ENCODE measurements around the gene SHB.

The SHB gene

DNA sequence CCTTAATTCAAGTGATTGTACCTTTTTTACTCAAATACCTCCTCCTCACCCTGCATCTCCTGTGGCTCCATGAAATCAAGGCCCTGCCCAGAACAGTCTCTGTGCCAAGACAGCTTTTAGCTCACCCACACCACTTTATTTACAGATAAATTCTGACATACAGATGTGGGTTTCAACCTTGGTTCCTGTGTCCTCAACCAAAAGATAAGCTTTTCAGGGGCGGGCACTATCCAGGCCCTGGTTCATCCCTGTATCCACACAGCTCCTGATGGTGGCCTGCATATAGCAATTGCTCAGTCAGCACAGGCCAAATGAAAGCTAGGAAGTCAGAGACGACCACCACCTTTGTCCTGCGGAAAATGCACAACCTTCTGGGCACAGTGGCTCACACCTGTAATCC lies 8.3 kb downstream of the SHB start:
- H3K9ac ChIP-seq (ENCODE audit: low read length) = no peak overlapping the region
- no peaks in the 10 kb centered on the region for H3K27me3 ChIP-seq (ENCODE audit: low read length)
- no peak overlapping the region for H2AFZ ChIP-seq (ENCODE audit: low read depth, low read length, severe bottlenecking)
- no peaks in the 10 kb centered on the region for H3K79me2 ChIP-seq (ENCODE audit: insufficient read depth, low read length)
- no peaks in the 10 kb centered on the region for H4K20me1 ChIP-seq (ENCODE audit: low read depth, low read length)
- no peaks in the 10 kb centered on the region for H3K9me2 ChIP-seq (replicated peaks; ENCODE audit: insufficient read depth, low read length)
- H3K27ac ChIP-seq (ENCODE audit: low read depth, low read length) = no peak overlapping the region
- no peaks in the 10 kb centered on the region for H3K36me3 ChIP-seq (ENCODE audit: low read length)
- no peaks in the 10 kb centered on the region for H3K9me3 ChIP-seq (ENCODE audit: insufficient read depth, low read length)
- H3F3A ChIP-seq (ENCODE audit: insufficient read depth) = no peaks in the 10 kb centered on the region
- H3K4me2 ChIP-seq (ENCODE audit: low read depth, low read length, poor library complexity, severe bottlenecking) = no peak overlapping the region
- no peak overlapping the region for H3K4me3 ChIP-seq (ENCODE audit: insufficient read depth, low read length, poor library complexity, severe bottlenecking)
- no peak for TF ChIP-seq EZH2phosphoT487 (conservative IDR thresholded peaks at IDR 0.05; ENCODE audit: low read length)
- TF ChIP-seq, protein P1, sequence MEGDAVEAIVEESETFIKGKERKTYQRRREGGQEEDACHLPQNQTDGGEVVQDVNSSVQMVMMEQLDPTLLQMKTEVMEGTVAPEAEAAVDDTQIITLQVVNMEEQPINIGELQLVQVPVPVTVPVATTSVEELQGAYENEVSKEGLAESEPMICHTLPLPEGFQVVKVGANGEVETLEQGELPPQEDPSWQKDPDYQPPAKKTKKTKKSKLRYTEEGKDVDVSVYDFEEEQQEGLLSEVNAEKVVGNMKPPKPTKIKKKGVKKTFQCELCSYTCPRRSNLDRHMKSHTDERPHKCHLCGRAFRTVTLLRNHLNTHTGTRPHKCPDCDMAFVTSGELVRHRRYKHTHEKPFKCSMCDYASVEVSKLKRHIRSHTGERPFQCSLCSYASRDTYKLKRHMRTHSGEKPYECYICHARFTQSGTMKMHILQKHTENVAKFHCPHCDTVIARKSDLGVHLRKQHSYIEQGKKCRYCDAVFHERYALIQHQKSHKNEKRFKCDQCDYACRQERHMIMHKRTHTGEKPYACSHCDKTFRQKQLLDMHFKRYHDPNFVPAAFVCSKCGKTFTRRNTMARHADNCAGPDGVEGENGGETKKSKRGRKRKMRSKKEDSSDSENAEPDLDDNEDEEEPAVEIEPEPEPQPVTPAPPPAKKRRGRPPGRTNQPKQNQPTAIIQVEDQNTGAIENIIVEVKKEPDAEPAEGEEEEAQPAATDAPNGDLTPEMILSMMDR (IDR thresholded peaks at IDR 0.05; ENCODE audit: insufficient read depth, low read length, poor library complexity, severe bottlenecking) = no peak

DNA sequence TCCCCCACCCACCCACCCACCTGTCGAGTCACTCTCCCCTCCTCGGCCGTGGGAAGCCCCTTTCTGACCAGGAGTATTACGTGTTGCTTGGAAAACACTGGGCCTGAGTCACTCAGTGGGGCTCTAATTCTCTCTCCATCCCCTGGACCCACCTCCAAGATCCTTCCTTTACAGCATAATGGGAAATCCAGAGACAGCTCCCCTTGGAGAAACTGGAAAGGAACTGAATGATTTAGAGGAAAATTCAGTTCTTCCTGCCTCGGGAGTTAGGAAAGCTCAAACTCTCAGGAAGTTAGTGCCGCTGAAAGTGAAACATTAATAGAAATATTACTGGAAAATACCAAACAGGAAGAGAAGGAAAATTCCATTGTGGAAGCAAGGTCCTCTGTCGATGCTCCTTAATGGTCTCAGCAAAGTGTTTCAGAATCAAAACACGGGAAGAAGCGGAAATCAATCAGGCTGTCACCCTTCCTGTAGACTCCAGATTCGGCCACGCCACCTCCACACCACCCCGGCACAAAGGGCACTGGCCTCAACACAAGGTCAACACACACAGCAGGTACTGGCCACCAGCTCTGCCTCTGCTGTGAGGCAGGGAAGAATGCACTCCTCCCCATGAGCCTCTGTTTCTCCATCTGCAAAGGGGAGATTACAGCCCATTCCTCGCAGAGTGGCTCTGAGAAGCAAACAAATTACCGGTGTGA lies 9.6 kb downstream of the SHB start:
- Histone ChIP-seq H3K27me3 (ENCODE audit: low read length) (no peaks in the 10 kb centered on the region), H3K9ac (ENCODE audit: low read length) (no peak overlapping the region), H2AFZ (ENCODE audit: low read depth, low read length, severe bottlenecking) (no peak overlapping the region), H3K4me2 (ENCODE audit: low read depth, low read length, poor library complexity, severe bottlenecking) (no peak overlapping the region), H3K79me2 (ENCODE audit: insufficient read depth, low read length) (no peaks in the 10 kb centered on the region), H3K36me3 (ENCODE audit: low read length) (no peaks in the 10 kb centered on the region), H3K27ac (ENCODE audit: low read depth, low read length) (no peak overlapping the region), H3K9me2 (replicated peaks; ENCODE audit: insufficient read depth, low read length) (no peaks in the 10 kb centered on the region), H3F3A (ENCODE audit: insufficient read depth) (no peaks in the 10 kb centered on the region), H4K20me1 (ENCODE audit: low read depth, low read length) (no peaks in the 10 kb centered on the region), H3K4me3 (ENCODE audit: insufficient read depth, low read length, poor library complexity, severe bottlenecking) (no peak overlapping the region), H3K9me3 (ENCODE audit: insufficient read depth, low read length) (no peaks in the 10 kb centered on the region)
- TF ChIP-seq EZH2phosphoT487 (conservative IDR thresholded peaks at IDR 0.05; ENCODE audit: low read length) = no peak
- TF ChIP-seq, protein P1 (IDR thresholded peaks at IDR 0.05; ENCODE audit: insufficient read depth, low read length, poor library complexity, severe bottlenecking) = no peak

DNA sequence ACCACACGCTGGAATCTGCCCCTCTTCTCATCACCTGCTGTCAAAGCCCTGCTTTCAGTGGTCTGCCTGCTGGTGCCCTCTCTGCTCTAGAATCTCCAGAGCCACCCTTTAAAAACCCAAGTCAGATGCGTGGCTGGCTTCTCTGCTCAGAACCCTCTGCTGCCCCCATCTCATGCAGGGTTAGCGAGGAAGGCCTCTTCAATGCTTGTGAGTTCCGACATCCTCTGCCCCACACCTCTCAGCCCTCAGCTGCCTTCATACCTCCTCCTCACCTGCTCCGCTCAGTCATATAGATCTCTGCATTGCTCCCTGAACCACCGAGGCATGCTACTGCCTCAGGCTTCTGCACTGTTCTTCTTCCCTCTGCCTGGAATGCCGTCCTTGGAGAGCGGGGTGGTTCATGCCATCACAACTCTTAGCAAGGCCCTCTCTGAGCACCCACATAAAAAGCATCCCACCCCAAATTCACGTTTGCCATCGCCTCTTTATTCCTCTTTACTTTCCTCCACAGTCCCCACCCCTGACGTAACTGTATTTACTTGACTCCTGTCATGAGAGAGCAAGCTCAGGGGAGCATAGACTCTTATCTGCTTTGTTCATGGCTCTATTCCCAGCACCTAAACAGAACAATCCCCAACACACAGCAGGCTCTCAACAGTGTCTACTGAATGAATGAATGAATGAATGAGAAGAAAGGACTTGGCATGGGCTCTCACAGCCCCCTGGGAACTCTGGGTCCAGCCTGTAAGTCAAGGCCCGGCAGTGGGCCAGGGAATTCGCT lies 10.4 kb downstream of the SHB start:
- H3K4me2 ChIP-seq (ENCODE audit: low read depth, low read length, poor library complexity, severe bottlenecking) = no peak overlapping the region
- no peaks in the 10 kb centered on the region for H3F3A ChIP-seq (ENCODE audit: insufficient read depth)
- no peak overlapping the region for H2AFZ ChIP-seq (ENCODE audit: low read depth, low read length, severe bottlenecking)
- TF ChIP-seq, protein P1 (IDR thresholded peaks at IDR 0.05; ENCODE audit: insufficient read depth, low read length, poor library complexity, severe bottlenecking) = no peak
- TF ChIP-seq EZH2phosphoT487 (conservative IDR thresholded peaks at IDR 0.05; ENCODE audit: low read length) = no peak
- H3K9me2 ChIP-seq (replicated peaks; ENCODE audit: insufficient read depth, low read length) = no peaks in the 10 kb centered on the region
- no peak overlapping the region for H3K4me3 ChIP-seq (ENCODE audit: insufficient read depth, low read length, poor library complexity, severe bottlenecking)
- no peak overlapping the region for H3K27ac ChIP-seq (ENCODE audit: low read depth, low read length)
- no peaks in the 10 kb centered on the region for H3K9me3 ChIP-seq (ENCODE audit: insufficient read depth, low read length)
- H4K20me1 ChIP-seq (ENCODE audit: low read depth, low read length) = no peaks in the 10 kb centered on the region
- H3K79me2 ChIP-seq (ENCODE audit: insufficient read depth, low read length) = no peaks in the 10 kb centered on the region
- no peaks in the 10 kb centered on the region for H3K36me3 ChIP-seq (ENCODE audit: low read length)
- H3K9ac ChIP-seq (ENCODE audit: low read length) = no peak overlapping the region
- no peaks in the 10 kb centered on the region for H3K27me3 ChIP-seq (ENCODE audit: low read length)
